ENCODE results near the gene COX18. TPM values are rescaled to one million over a fixed set of nuclear protein-coding genes. Genes with fewer than 3 reads are reported as not detected.

The COX18 gene
- total RNA-seq, 2 experiments from 2014 or later, result 18.6 to 20.6 TPM

DNA sequence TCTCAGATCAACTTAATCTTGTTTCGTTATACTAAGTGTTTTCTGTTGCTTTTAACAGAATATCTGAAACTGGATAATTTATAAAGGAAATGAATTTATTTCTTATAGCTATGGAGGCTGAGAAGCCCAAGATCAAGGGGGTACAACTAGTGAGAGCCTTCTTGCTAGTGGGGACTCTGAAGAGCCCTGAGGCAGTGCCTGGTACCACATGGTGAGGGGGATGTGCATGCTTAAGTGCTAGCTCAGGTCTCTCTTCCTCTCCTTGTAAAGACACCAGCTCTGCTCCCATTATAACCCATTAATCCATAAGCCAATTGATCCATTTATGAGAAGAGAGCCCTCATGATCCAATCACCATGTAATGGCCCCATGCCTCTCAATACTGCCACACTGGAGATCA lies 17.9 kb downstream of the COX18 start:
- ChIA-PET CTCF (interaction anchor here (1.3 kb wide), 1 partner anchor 13 kb away, joined by 4 read pairs; no protein-coding TSS in a partner anchor), POLR2A (no interaction called here)
- H3K4me1 Mint-ChIP-seq (ENCODE audit: low read depth), result peaks cover 17% of the 10 kb centered on the region
- no peak overlapping the region for H3K4me3 Mint-ChIP-seq
- no peaks in the 10 kb centered on the region for H3K27me3 Mint-ChIP-seq
- H3K9me3 Mint-ChIP-seq, result no peaks in the 10 kb centered on the region
- intact Hi-C loops (cut with micrococcal nuclease), result no loop called here
- no peak for DNase-seq
- peaks cover 16% of the 10 kb centered on the region for H3K36me3 Mint-ChIP-seq
- H3K27ac Mint-ChIP-seq, result no peak overlapping the region

- intact Hi-C loops (cut with micrococcal nuclease), result no loop called here
- peaks cover 2% of the 10 kb centered on the region for H3K4me1 Mint-ChIP-seq (ENCODE audit: low read depth)
- peaks cover 2% of the 10 kb centered on the region for H3K27me3 Mint-ChIP-seq
- CTCF ChIA-PET, result no interaction called here
- H3K9me3 Mint-ChIP-seq, result no peaks in the 10 kb centered on the region
- no peak overlapping the region for H3K4me3 Mint-ChIP-seq
- DNase-seq, result no peak
- no peaks in the 10 kb centered on the region for H3K36me3 Mint-ChIP-seq
- POLR2A ChIA-PET, result no interaction called here
- H3K27ac Mint-ChIP-seq, result no peak overlapping the region
Measured at GRCh38 chr4:73045879-73046278, 23.6 kb downstream of the COX18 start.

DNA sequence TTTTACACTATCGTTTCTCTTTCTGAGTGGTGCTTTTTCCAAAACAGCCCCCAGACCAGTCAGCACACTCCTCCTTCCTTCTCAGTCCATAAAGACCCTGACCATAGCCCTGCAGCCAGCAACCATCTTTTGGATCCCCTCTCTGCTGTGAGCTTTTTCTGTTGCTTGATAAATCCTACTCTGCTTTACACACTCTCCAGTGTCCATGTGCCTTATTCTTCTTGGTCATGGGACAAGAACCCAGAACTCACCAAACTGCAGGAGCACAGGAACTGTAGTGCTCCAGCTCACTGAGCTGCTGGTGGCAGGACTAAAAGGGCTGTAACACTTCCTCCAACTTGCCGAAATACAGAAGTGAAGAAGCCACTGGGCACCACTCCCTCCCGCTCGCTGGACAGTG lies 32.5 kb downstream of the COX18 start:
- CTCF ChIA-PET, result interaction anchor here (2.4 kb wide), 1 partner anchor 221 kb away, joined by 12 read pairs; the partner anchor contains the start of gene ANKRD17
- intact Hi-C loops (cut with micrococcal nuclease), result no loop called here

DNA sequence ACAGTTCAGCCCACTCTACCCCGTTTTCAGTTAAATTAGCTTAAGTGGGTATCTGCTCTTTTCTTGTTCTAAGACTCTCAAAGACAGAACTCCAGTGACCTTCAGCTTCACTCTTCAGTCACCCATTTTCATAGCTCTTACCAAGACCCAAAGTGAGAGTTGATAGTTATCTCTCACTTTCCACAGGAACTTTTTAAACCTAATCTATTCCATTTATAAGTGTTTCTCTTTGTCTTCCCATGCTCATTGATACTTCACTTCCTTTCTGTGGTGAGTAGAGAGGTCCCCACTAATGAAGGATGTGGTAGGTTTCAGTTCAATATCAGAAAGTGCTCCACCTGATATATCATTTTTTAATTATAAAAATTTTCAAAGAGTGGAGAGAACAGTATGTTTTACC lies 33.4 kb downstream of the COX18 start:
- peaks cover 14% of the 10 kb centered on the region for H3K4me1 Mint-ChIP-seq (ENCODE audit: low read depth)
- no peaks in the 10 kb centered on the region for H3K36me3 Mint-ChIP-seq
- H3K9me3 Mint-ChIP-seq, result peaks cover 3% of the 10 kb centered on the region
- DNase-seq, result no peak
- no peak overlapping the region for H3K27ac Mint-ChIP-seq
- ChIA-PET POLR2A (no interaction called here), CTCF (interaction anchor here (1.3 kb wide), 1 partner anchor 12 kb away, joined by 3 read pairs; no protein-coding TSS in a partner anchor)
- peaks cover 4% of the 10 kb centered on the region for H3K27me3 Mint-ChIP-seq
- H3K4me3 Mint-ChIP-seq, result no peak overlapping the region
- intact Hi-C loops (cut with micrococcal nuclease), result no loop called here

More for the DNA sequence above, 32.5 kb downstream of the COX18 start:
- Mint-ChIP-seq H3K4me3 (no peak overlapping the region), H3K27me3 (peaks cover 6% of the 10 kb centered on the region), H3K27ac (no peak overlapping the region), H3K4me1 (ENCODE audit: low read depth) (peaks cover 14% of the 10 kb centered on the region), H3K36me3 (no peaks in the 10 kb centered on the region), H3K9me3 (peaks cover 3% of the 10 kb centered on the region)
- POLR2A ChIA-PET, result no interaction called here
- DNase-seq, result no peak

DNA sequence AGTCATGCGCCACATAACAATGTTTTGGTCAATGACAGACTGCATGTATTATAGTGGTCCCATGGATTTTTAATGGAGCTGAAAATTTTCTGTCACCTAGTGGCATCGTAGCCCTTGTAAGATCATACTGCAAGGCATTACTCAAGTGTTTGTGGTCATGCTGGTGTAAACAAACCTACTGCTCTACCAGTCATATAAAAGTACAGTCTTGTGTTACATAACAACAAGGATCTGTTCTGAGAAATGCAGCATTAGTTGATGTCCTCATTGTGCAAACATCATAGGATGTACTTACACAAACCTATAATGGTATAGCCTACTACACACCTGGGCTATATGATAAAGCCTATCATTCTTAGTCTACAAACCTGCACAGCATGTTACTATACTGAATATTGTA lies 34.6 kb downstream of the COX18 start:
- H3K4me3 Mint-ChIP-seq, result no peak overlapping the region
- ChIA-PET POLR2A (no interaction called here), CTCF (interaction anchor here (1.3 kb wide), 1 partner anchor 10 kb away, joined by 3 read pairs; no protein-coding TSS in a partner anchor)
- H3K36me3 Mint-ChIP-seq, result no peaks in the 10 kb centered on the region
- peaks cover 3% of the 10 kb centered on the region for H3K9me3 Mint-ChIP-seq
- H3K27me3 Mint-ChIP-seq, result peaks cover 4% of the 10 kb centered on the region
- no peak overlapping the region for H3K27ac Mint-ChIP-seq
- intact Hi-C loops (cut with micrococcal nuclease), result no loop called here
- DNase-seq, result no peak
- peaks cover 14% of the 10 kb centered on the region for H3K4me1 Mint-ChIP-seq (ENCODE audit: low read depth)

- no peak overlapping the region for H3K27ac Mint-ChIP-seq
- H3K4me1 Mint-ChIP-seq (ENCODE audit: low read depth), result no peaks in the 10 kb centered on the region
- no peak overlapping the region for H3K4me3 Mint-ChIP-seq
- peaks cover 1% of the 10 kb centered on the region for H3K27me3 Mint-ChIP-seq
- no peak for DNase-seq
- H3K36me3 Mint-ChIP-seq, result no peaks in the 10 kb centered on the region
- H3K9me3 Mint-ChIP-seq, result no peaks in the 10 kb centered on the region
- ChIA-PET POLR2A (no interaction called here), CTCF (no interaction called here)
- intact Hi-C loops (cut with micrococcal nuclease), result no loop called here
Measured at GRCh38 chr4:73028621-73029020, 40.9 kb downstream of the COX18 start.

DNA sequence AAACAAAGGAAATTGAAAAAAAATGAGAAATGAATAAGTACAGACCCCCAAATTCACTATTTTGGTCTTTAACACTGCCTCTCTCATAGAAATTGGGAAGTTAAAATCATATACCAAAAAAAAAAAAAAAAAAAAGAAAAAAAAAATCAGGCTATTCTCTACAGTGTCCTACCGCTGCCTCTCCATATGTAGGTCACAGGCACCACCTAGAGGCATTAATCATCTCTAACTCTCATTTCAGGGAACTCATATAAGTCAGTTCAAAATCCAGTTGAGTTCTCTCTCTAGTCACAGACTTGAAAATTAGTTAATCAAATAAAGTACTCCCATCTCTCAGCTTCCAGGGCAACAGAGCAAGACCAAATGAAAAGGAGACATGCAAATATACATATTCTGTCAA lies 47.9 kb downstream of the COX18 start:
- H3K27me3 Mint-ChIP-seq, result peaks cover 3% of the 10 kb centered on the region
- CTCF ChIA-PET, result interaction anchor here (0.6 to 1.6 kb wide), 5 partner anchors 9 to 695 kb away, joined by 3 to 7 read pairs (median 5); no protein-coding TSS in a partner anchor
- no peak overlapping the region for H3K27ac Mint-ChIP-seq

GRCh38 chr4:73019462-73020047 lies 50.0 kb downstream of the COX18 start:
- intact Hi-C loops (cut with micrococcal nuclease), result loop anchor here (1.0 to 5.0 kb wide), 3 partner anchors 238 to 692 kb away; partner anchors contain the start of gene ANKRD17
- no peak overlapping the region for H3K27ac Mint-ChIP-seq
- H3K36me3 Mint-ChIP-seq, result no peaks in the 10 kb centered on the region
- ChIA-PET POLR2A (no interaction called here), CTCF (interaction anchor here (0.7 to 1.8 kb wide), 3 partner anchors 317 to 696 kb away, joined by 3 to 8 read pairs (median 4); no protein-coding TSS in a partner anchor)
- H3K4me3 Mint-ChIP-seq, result no peak overlapping the region
- no peaks in the 10 kb centered on the region for H3K9me3 Mint-ChIP-seq
- no peaks in the 10 kb centered on the region for H3K4me1 Mint-ChIP-seq (ENCODE audit: low read depth)
- no peak for DNase-seq
- H3K27me3 Mint-ChIP-seq, result peaks cover 5% of the 10 kb centered on the region

More for the DNA sequence above, 47.9 kb downstream of the COX18 start:
- DNase-seq, result no peak
- no peaks in the 10 kb centered on the region for H3K9me3 Mint-ChIP-seq
- POLR2A ChIA-PET, result no interaction called here
- no peaks in the 10 kb centered on the region for H3K4me1 Mint-ChIP-seq (ENCODE audit: low read depth)
- no peak overlapping the region for H3K4me3 Mint-ChIP-seq
- H3K36me3 Mint-ChIP-seq, result no peaks in the 10 kb centered on the region
- intact Hi-C loops (cut with micrococcal nuclease), result loop anchor here (5.0 kb wide), 1 partner anchor 236 kb away; the partner anchor contains the start of gene ANKRD17

DNA sequence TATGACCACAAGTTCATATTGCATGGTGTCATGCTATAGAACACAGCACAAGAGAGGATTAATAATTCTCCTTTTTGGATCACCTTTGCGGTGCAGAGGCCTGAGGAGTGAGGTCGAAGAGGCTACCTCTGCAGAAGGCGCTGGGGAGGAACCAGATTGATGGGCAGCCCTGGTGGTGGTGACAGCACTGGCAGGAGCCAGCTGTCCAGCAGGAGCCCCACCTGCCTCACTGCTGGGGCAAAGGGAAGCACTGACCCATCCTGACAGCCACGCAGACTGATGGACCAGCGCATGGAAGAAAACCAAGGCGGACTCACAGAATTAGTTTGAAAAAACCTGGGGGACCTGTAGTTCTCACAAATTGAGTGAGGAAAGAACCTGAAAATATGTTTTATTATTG lies 50.9 kb downstream of the COX18 start:
- peaks cover 5% of the 10 kb centered on the region for H3K27me3 Mint-ChIP-seq
- ChIA-PET POLR2A (no interaction called here), CTCF (interaction anchor here (1.2 to 1.8 kb wide), 2 partner anchors 316 to 692 kb away, joined by 4 to 8 read pairs; no protein-coding TSS in a partner anchor)
- H3K27ac Mint-ChIP-seq, result no peak overlapping the region
- H3K4me1 Mint-ChIP-seq (ENCODE audit: low read depth), result no peaks in the 10 kb centered on the region
- intact Hi-C loops (cut with micrococcal nuclease), result loop anchor here (5.0 kb wide), 1 partner anchor 691 kb away; no protein-coding TSS in a partner anchor
- no peaks in the 10 kb centered on the region for H3K9me3 Mint-ChIP-seq
- no peak for DNase-seq
- H3K36me3 Mint-ChIP-seq, result no peaks in the 10 kb centered on the region
- H3K4me3 Mint-ChIP-seq, result no peak overlapping the region

GRCh38 chr4:73013310-73013709 lies 56.2 kb downstream of the COX18 start:
- CTCF ChIA-PET, result no interaction called here
- no peak for DNase-seq
- H3K9me3 Mint-ChIP-seq, result peaks cover 9% of the 10 kb centered on the region
- POLR2A ChIA-PET, result no interaction called here
- no peak overlapping the region for H3K27ac Mint-ChIP-seq
- peaks cover 12% of the 10 kb centered on the region for H3K27me3 Mint-ChIP-seq
- H3K4me1 Mint-ChIP-seq (ENCODE audit: low read depth), result no peaks in the 10 kb centered on the region
- peaks cover 2% of the 10 kb centered on the region for H3K36me3 Mint-ChIP-seq
- H3K4me3 Mint-ChIP-seq, result no peak overlapping the region
- intact Hi-C loops (cut with micrococcal nuclease), result no loop called here

GRCh38 chr4:73012673-73013072 lies 56.8 kb downstream of the COX18 start:
- CTCF ChIA-PET, result interaction anchor here (0.7 kb wide), 1 partner anchor 10 kb away, joined by 3 read pairs; no protein-coding TSS in a partner anchor
- POLR2A ChIA-PET, result no interaction called here
- H3K4me1 Mint-ChIP-seq (ENCODE audit: low read depth), result no peaks in the 10 kb centered on the region
- H3K36me3 Mint-ChIP-seq, result peaks cover 2% of the 10 kb centered on the region
- intact Hi-C loops (cut with micrococcal nuclease), result no loop called here
- H3K27ac Mint-ChIP-seq, result no peak overlapping the region
- no peak overlapping the region for H3K4me3 Mint-ChIP-seq
- H3K9me3 Mint-ChIP-seq, result peaks cover 9% of the 10 kb centered on the region
- H3K27me3 Mint-ChIP-seq, result peaks cover 12% of the 10 kb centered on the region
- DNase-seq, result no peak

DNA sequence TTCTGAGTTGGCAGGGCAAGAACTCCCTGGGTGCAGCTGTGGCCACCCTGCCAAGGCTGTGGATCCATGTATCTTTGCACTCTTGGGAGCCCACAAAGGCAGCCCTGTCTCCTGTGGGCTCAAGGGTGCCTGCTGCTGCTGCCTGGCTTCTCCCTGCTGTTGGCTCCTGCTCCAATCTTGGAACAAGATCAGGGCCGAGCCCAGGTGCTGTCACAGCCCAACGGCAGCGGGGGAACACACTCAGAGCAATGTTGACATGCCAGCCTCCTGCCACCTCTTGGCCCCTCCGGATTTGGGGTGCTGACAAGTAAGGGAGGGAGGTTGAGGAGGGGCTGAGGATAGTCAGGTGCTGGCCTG lies 57.9 kb downstream of the COX18 start:
- Mint-ChIP-seq H3K4me1 (ENCODE audit: low read depth) (no peaks in the 10 kb centered on the region), H3K36me3 (peaks cover 2% of the 10 kb centered on the region), H3K9me3 (peaks cover 9% of the 10 kb centered on the region), H3K27me3 (peaks cover 12% of the 10 kb centered on the region), H3K27ac (no peak overlapping the region), H3K4me3 (no peak overlapping the region)
- no peak for DNase-seq
- intact Hi-C loops (cut with micrococcal nuclease), result no loop called here
- ChIA-PET CTCF (no interaction called here), POLR2A (no interaction called here)
